Calu3 (cell line): Measurements from ENCODE around the gene WDPCP. TPM values are rescaled to one million over a fixed set of nuclear protein-coding genes. Genes with fewer than 3 reads are reported as not detected.

Experiments
- BruUV-seq: library from RNA; stranded (reverse); fragments of 400-500 nt; replicated peaks from 2 replicates; lab custom pipeline; 2021; lab: Mats Ljungman, UMichigan
- CTCF ChIA-PET: fragments of 300-600 bp; sonication (Branson Sonifier 250); formaldehyde crosslinking; loops from one replicate; lab custom pipeline; 2022; ENCODE audit warnings: antibody characterized with exemption; lab: Charles Lee
- DNase-seq: peaks from one replicate; pipeline ENCODE4 v3.0.0; 2022
- H3K27ac Mint-ChIP-seq: one replicate; pipeline ENCODE4 v1.8.0; 2022; ENCODE audit warnings: mixed read lengths; ENCODE audit not compliant: unreplicated experiment
- H3K27me3 Mint-ChIP-seq: one replicate; pipeline ENCODE4 v1.8.0; 2022; ENCODE audit warnings: mixed read lengths; ENCODE audit not compliant: unreplicated experiment
- H3K36me3 Mint-ChIP-seq: one replicate; pipeline ENCODE4 v1.8.0; 2022; ENCODE audit warnings: mild to moderate bottlenecking, moderate library complexity, mixed read lengths; ENCODE audit not compliant: insufficient read depth, unreplicated experiment
- H3K4me1 Mint-ChIP-seq: one replicate; pipeline ENCODE4 v1.8.0; 2022; ENCODE audit warnings: mild to moderate bottlenecking, low read depth, mixed read lengths; ENCODE audit not compliant: unreplicated experiment
- H3K4me3 Mint-ChIP-seq: one replicate; pipeline ENCODE4 v1.8.0; 2022; ENCODE audit warnings: mild to moderate bottlenecking, low read depth, moderate library complexity, mixed read lengths; ENCODE audit not compliant: unreplicated experiment
- H3K9me3 Mint-ChIP-seq: one replicate; pipeline ENCODE4 v1.8.0; 2022; ENCODE audit warnings: low read depth, mixed read lengths; ENCODE audit not compliant: unreplicated experiment
- intact Hi-C: fragments of 100-400 bp; cut with micrococcal nuclease; formaldehyde crosslinking; loops from one replicate; pipeline ENCODE4 v1.10.0; 2022; ENCODE audit not compliant: unreplicated experiment
- total RNA-seq: library from RNA; stranded (reverse); gene quantifications from 2 replicates; pipeline ENCODE4 v1.2.3, GENCODE V29; 2022
- TF ChIP-seq, protein P1 (sequence below): fragments of 200-600 bp; IDR thresholded peaks from one replicate; pipeline ENCODE4 v1.8.0; 2022; ENCODE audit warnings: antibody characterized with exemption; ENCODE audit not compliant: unreplicated experiment

The WDPCP gene
- total RNA-seq, 1 experiment from 2014 or later: 9.0 TPM

DNA sequence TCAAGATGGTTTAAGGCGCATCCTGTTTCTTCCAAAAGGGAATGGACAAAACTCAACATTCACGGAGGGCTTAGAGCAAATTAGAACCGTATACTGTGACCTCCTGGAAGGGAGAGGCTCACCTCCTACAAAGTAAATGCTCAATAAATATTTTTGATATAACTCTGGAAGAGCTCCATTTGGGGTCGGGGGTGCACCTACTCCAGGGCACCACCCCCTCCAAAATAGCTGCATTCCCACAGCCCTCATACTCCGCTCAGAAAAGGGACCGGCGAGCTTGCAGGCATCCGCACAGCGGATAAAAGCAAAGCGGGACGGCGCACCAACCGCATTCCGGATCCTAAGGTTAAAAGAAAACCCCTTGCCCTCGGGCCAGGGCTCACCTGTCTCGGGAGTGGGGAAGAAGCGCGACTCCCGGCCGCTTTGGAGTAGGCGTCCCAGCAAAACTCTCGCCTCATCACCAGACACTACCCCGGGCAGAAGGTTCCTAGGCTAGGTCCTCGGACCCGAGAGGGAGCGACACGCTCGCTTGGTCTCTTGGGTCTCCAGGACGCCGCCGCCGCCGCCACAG is 378 bp downstream of the WDPCP start:
- DNase-seq: no peak
- Mint-ChIP-seq H3K4me1 (peaks cover 18% of the 10 kb centered on the region), H3K36me3 (peaks cover 32% of the 10 kb centered on the region), H3K9me3 (no peaks in the 10 kb centered on the region), H3K4me3 (peak overlapping the region; percentile 91), H3K27ac (peak overlapping the region; percentile 93), H3K27me3 (no peaks in the 10 kb centered on the region)
- TF ChIP-seq, protein P1, sequence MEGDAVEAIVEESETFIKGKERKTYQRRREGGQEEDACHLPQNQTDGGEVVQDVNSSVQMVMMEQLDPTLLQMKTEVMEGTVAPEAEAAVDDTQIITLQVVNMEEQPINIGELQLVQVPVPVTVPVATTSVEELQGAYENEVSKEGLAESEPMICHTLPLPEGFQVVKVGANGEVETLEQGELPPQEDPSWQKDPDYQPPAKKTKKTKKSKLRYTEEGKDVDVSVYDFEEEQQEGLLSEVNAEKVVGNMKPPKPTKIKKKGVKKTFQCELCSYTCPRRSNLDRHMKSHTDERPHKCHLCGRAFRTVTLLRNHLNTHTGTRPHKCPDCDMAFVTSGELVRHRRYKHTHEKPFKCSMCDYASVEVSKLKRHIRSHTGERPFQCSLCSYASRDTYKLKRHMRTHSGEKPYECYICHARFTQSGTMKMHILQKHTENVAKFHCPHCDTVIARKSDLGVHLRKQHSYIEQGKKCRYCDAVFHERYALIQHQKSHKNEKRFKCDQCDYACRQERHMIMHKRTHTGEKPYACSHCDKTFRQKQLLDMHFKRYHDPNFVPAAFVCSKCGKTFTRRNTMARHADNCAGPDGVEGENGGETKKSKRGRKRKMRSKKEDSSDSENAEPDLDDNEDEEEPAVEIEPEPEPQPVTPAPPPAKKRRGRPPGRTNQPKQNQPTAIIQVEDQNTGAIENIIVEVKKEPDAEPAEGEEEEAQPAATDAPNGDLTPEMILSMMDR: no peak
- CTCF ChIA-PET: interaction anchor here (0.7 to 1.9 kb wide), 5 partner anchors 9 to 330 kb away, joined by 3 to 5 read pairs (median 3); no protein-coding TSS in a partner anchor
- intact Hi-C loops: loop anchor here (10.0 kb wide), 1 partner anchor 297 kb away; no protein-coding TSS in a partner anchor
- no TSS peak for BruUV-seq

DNA sequence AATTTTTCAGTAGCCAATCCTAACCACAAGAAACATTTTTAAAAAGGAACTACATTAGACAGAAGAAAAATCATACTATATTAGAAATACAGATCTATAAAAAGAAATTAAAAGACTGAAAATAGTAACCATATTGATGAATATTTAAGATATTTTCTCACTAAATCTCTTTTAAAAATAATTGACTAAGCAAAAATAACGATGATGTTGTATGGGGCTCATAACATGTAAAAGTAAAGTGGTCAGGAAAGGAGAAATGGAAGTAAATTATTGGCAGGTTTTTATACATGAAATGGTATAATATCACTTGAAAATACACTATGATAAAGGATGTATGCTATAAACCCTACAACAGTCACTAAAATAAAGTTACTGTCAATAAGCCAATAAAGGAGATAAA is 5.4 kb downstream of the WDPCP start:
- DNase-seq: no peak
- Mint-ChIP-seq H3K4me3 (no peak overlapping the region), H3K27ac (no peak overlapping the region), H3K36me3 (peaks cover 11% of the 10 kb centered on the region), H3K4me1 (peaks cover 24% of the 10 kb centered on the region), H3K27me3 (no peaks in the 10 kb centered on the region), H3K9me3 (no peaks in the 10 kb centered on the region)
- TF ChIP-seq, protein P1: no peak
- CTCF ChIA-PET: interaction anchor here (0.6 kb wide), 1 partner anchor 79 kb away, joined by 3 read pairs; no protein-coding TSS in a partner anchor
- no TSS peak for BruUV-seq
- intact Hi-C loops: loop anchor here (10.0 kb wide), 1 partner anchor 302 kb away; no protein-coding TSS in a partner anchor

DNA sequence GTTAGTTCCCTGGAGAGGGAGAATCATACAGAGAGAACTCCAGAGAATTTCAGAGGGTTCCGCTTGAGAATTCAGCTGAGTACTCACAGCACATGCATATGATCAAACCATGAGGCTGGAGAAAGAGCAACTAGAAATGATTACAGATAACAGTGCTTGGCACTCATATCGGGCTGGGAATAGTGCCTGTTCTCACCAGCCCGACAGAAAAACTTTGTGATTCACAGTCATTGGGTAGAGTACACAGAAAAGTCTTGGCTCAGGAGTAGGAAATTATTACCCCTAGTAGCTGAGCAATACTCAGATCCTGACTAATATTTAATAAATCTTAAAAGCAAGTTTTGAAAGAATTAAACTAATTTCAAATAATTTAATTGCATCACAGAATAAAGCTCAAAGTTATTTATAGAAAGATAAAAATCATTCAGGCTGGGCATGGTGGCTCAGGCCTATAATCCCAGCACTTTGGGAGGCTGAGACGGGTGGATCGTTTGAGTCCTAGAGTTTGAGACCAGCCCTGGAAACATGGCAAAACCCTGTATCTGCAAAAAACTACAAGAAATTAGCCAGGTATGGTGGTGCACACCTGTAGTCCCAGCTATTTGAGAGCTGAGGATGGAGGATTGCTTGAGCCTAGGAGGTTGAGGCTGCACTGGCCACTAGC is 6.8 kb downstream of the WDPCP start:
- intact Hi-C loops: loop anchor here (10.0 kb wide), 1 partner anchor 303 kb away; no protein-coding TSS in a partner anchor
- Mint-ChIP-seq H3K4me3 (no peak overlapping the region), H3K4me1 (peaks cover 12% of the 10 kb centered on the region), H3K27ac (no peak overlapping the region), H3K9me3 (no peaks in the 10 kb centered on the region), H3K27me3 (no peaks in the 10 kb centered on the region), H3K36me3 (peaks cover 4% of the 10 kb centered on the region)
- TF ChIP-seq, protein P1: no peak
- CTCF ChIA-PET: interaction anchor here (0.7 kb wide), 1 partner anchor 981 kb away, joined by 3 read pairs; no protein-coding TSS in a partner anchor
- BruUV-seq: no TSS peak
- no peak for DNase-seq

DNA sequence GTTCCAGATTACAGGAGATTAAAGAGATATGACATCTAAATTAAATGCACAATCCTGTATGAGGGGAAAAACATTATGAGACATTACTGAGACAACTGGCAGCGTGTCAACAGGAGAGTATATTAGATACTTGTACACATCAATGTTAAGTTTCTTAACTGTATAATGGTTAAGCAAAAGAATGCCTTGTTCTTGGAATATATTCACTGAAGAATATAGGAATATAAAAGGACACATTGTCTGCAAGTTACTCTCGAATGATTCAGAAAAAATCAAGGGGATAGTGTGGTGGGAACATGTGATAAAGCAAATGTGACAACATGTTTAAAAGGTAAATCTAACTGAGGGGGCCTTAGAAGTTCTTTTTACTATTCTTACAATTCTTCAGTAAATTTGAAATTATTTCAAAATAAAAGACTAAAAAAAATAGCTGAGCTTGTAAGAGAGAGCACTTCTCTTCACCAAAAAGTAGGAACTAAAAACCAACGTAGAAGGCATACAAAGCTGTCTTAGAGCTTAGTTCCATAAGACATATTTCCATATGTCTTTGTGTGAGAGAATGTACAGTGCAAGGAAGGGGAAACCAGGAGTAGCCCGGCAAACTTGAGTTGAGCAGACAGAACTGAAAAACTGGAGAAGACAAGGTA is 7.5 kb downstream of the WDPCP start:
- no peak for DNase-seq
- Mint-ChIP-seq H3K36me3 (peaks cover 4% of the 10 kb centered on the region), H3K9me3 (no peaks in the 10 kb centered on the region), H3K27me3 (no peaks in the 10 kb centered on the region), H3K27ac (no peak overlapping the region), H3K4me3 (no peak overlapping the region), H3K4me1 (peaks cover 12% of the 10 kb centered on the region)
- intact Hi-C loops: loop anchor here (10.0 kb wide), 1 partner anchor 304 kb away; no protein-coding TSS in a partner anchor
- TF ChIP-seq, protein P1: no peak
- CTCF ChIA-PET: no interaction called here
- no TSS peak for BruUV-seq
